ENCODE results near the gene KIRREL3.

DNA sequence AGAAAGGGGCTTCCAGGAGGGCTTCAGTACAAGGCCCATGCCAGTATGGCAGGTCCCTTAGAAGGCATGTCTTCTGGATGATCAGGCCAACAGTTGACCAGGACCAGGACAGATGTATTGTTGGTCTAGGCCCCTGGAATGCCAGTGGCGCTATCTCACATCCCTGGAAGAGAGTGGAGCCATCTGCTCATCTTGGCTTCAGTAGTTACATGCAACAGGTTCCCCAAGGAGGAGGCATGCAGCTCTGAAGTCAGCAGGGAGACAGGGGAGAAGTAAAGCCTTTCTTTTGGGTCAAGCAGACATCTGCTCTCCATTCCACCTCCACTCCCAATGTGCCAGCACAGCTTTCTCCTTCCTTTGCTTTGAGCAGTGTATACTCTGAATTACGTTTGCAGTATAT is 244.1 kb downstream of the KIRREL3 start:
- TF ChIP-seq EZH2 (IDR thresholded peaks at IDR 0.05) (no peak), POLR2AphosphoS5 (IDR thresholded peaks at IDR 0.05; ENCODE audit: borderline replicate concordance, low read depth, low read length) (no peak), FOXP2 (optimal IDR thresholded peaks at IDR 0.05; ENCODE audit: control extremely low read depth, extremely low read length, insufficient read depth) (no peak)

Measured in SK-N-MC (cell line).